K562 (cell line): ENCODE measurements around the gene MEAK7. TPM values are rescaled to one million over a fixed set of nuclear protein-coding genes. Genes with fewer than 3 reads are reported as not detected.

Source experiments
- ATAC-seq: fragments of 200-7000 bp; cut with Tn5 transposase; 3 replicates; pipeline ENCODE4 v1.9.1; 2020; ENCODE audit warnings: moderate library complexity
- BruUV-seq: library from RNA; stranded (reverse); fragments of 400-500 nt; replicated peaks from 2 replicates; lab custom pipeline; 2021; lab: Mats Ljungman, UMichigan
- CTCF ChIA-PET: fragments of 300-600 bp; formaldehyde crosslinking; extraction: SDS; loops from one replicate; lab custom pipeline; 2021; ENCODE audit warnings: low intra/inter-chr PET ratio; lab: Yijun Ruan, JAX
- POLR2A ChIA-PET: fragments of 300-600, 350-650 bp; sonication (Branson Sonifier 250); formaldehyde crosslinking; extraction: SDS; loops from one replicate; lab custom pipeline; 2021; ENCODE audit warnings: antibody characterized with exemption, inconsistent platforms; lab: Yijun Ruan, JAX
- DNase-seq, 4 experiments: peaks; one replicate each; pipeline versions ENCODE4 v3.0.0 to v3.0.0-alpha.2; 2011 to 2018; ENCODE audit warnings: low spot score in 3 of 4, mixed read lengths in 3 of 4; ENCODE audit errors: extremely low read depth in 1 of 4
- FAIRE-seq: peaks from 2 replicates; lab custom pipeline; 2011; peaks lifted over from hg19 to GRCh38; lab: Jason Lieb, UNC
- H2AFZ ChIP-seq: 2 replicates; pipeline ENCODE4 v1.6.0; 2011; ENCODE audit warnings: low read depth, low read length, control low read depth, inconsistent platforms
- H3K27ac ChIP-seq: fragments of 200-600 bp; 3 replicates; pipeline ENCODE4 v1.8.0; 2011; ENCODE audit warnings: low read depth, mild to moderate bottlenecking, control low read depth, inconsistent platforms, low read length, moderate library complexity, mixed read lengths; ENCODE audit errors: extremely low read depth
- H3K27me3 ChIP-seq, 2 experiments: fragments of 300-600 bp in 1 of 2; 2 replicates in 1 of 2; 3 replicates in 1 of 2; pipeline versions ENCODE4 v1.6.0 to v1.8.0; 2011; ENCODE audit warnings: inconsistent platforms in 2 of 2, low read length in 2 of 2, mild to moderate bottlenecking in 1 of 2, mixed read lengths in 1 of 2, moderate library complexity in 1 of 2; ENCODE audit not compliant: control insufficient read depth in 2 of 2, insufficient read depth in 2 of 2
- H3K36me3 ChIP-seq: fragments of 300-600 bp; 3 replicates; pipeline ENCODE4 v1.8.0; 2011; ENCODE audit warnings: mild to moderate bottlenecking, low read length, inconsistent platforms; ENCODE audit not compliant: control insufficient read depth, insufficient read depth
- H3K4me1 ChIP-seq, 2 experiments: fragments of 200-600 bp in 1 of 2; replicated peaks in 1 of 2; 2 replicates in 1 of 2; 3 replicates in 1 of 2; pipeline versions ENCODE4 v1.5.1 to v1.8.0; 2011; ENCODE audit warnings: inconsistent platforms in 2 of 2, low read length in 2 of 2, mild to moderate bottlenecking in 1 of 2, mixed read lengths in 1 of 2, moderate library complexity in 1 of 2; ENCODE audit not compliant: control insufficient read depth in 2 of 2, insufficient read depth in 2 of 2
- H3K4me2 ChIP-seq: 2 replicates; pipeline ENCODE4 v1.6.1; 2011; ENCODE audit warnings: low read length, control low read depth, inconsistent platforms, mixed read lengths; ENCODE audit not compliant: insufficient read depth
- H3K4me3 ChIP-seq: fragments of 200-600 bp; sonication (generic), shearing (Covaris generic); 2 replicates; pipeline ENCODE4 v1.5.1; 2016; ENCODE audit warnings: control low read depth, inconsistent platforms
- H3K79me2 ChIP-seq: fragments of 200-600 bp; 3 replicates; pipeline ENCODE4 v1.8.0; 2011; ENCODE audit warnings: low read length, inconsistent platforms; ENCODE audit not compliant: control insufficient read depth, insufficient read depth
- H3K9ac ChIP-seq, 2 experiments: 2 replicates each; pipeline versions ENCODE4 v1.6.0 to v1.6.1; 2011; ENCODE audit warnings: low read depth in 2 of 2, low read length in 2 of 2, control low read depth in 1 of 2, inconsistent platforms in 1 of 2, mild to moderate bottlenecking in 1 of 2, mixed read lengths in 1 of 2; ENCODE audit not compliant: insufficient read depth in 1 of 2
- H3K9me1 ChIP-seq: one replicate; pipeline ENCODE4 v1.6.0; 2011; ENCODE audit warnings: inconsistent platforms, mild to moderate bottlenecking, low read length, moderate library complexity; ENCODE audit not compliant: control insufficient read depth, insufficient read depth
- H3K9me3 ChIP-seq: replicated peaks from 2 replicates; pipeline ENCODE4 v1.5.1; 2011; ENCODE audit warnings: low read depth, low read length, inconsistent platforms; ENCODE audit not compliant: control insufficient read depth, insufficient read depth
- H4K20me1 ChIP-seq: replicated peaks from 2 replicates; pipeline ENCODE4 v1.6.1; 2011; ENCODE audit warnings: low read length, inconsistent platforms, mixed read lengths; ENCODE audit not compliant: control insufficient read depth, insufficient read depth
- BACH1 ChIP-seq: fragments of 200-800 bp; sonication (Bioruptor generic); IDR thresholded peaks from 2 replicates; pipeline ENCODE4 v1.6.1; 2016; ENCODE audit warnings: missing genetic modification characterization, missing compliant biosample characterization
- CREB1 ChIP-seq, 2 experiments: sonication (generic) in 1 of 2; formaldehyde crosslinking in 1 of 2; IDR thresholded peaks; 2 replicates each; pipeline versions ENCODE4 v1.6.1 to v1.8.0; 2012 to 2022; ENCODE audit warnings: inconsistent platforms in 1 of 2, mild to moderate bottlenecking in 1 of 2, missing genetic modification reagents in 1 of 2, moderate library complexity in 1 of 2
- MBD2 ChIP-seq: sonication (generic); IDR thresholded peaks from 2 replicates; pipeline ENCODE4 v1.6.1; 2016; ENCODE audit warnings: low read depth, borderline replicate concordance
- NFRKB ChIP-seq: fragments of 450-650 bp; IDR thresholded peaks from 2 replicates; pipeline ENCODE4 v1.6.1; 2016; ENCODE audit warnings: low read depth
- NR4A1 ChIP-seq, 2 experiments: fragments of 250-450 bp in 1 of 2; fragments of 450-650 bp in 1 of 2; sonication (Bioruptor Pico) in 1 of 2; IDR thresholded peaks; 2 replicates each; pipeline versions ENCODE4 v1.4.0 to v1.6.1; 2016 to 2020; ENCODE audit warnings: mild to moderate bottlenecking in 2 of 2, missing compliant biosample characterization in 1 of 2, missing genetic modification characterization in 1 of 2, moderate library complexity in 1 of 2
- POU5F1 ChIP-seq: fragments of 150-350 bp; IDR thresholded peaks from 2 replicates; pipeline ENCODE4 v1.6.1; 2014; ENCODE audit warnings: borderline replicate concordance, low read length, low read depth, mild to moderate bottlenecking; ENCODE audit not compliant: partially characterized antibody
- RBM34 ChIP-seq: fragments of 200-400 bp; formaldehyde crosslinking; IDR thresholded peaks from 2 replicates; pipeline ENCODE4 v1.6.1; 2018; ENCODE audit warnings: low read length, borderline replicate concordance; ENCODE audit not compliant: insufficient read depth
- RFX1 ChIP-seq: fragments of 450-650 bp; IDR thresholded peaks from 2 replicates; pipeline ENCODE4 v1.6.1; 2016; ENCODE audit warnings: mild to moderate bottlenecking, moderate library complexity
- RNF2 ChIP-seq: sonication (generic); IDR thresholded peaks from 2 replicates; pipeline ENCODE4 v1.6.1; 2016
- SIX5 ChIP-seq, 2 experiments: IDR thresholded peaks; 2 replicates each; pipeline ENCODE4 v1.6.1; 2011; ENCODE audit warnings: low read length in 2 of 2, borderline replicate concordance in 1 of 2, low read depth in 1 of 2, mild to moderate bottlenecking in 1 of 2, moderate library complexity in 1 of 2; ENCODE audit not compliant: insufficient read depth in 1 of 2
- TSC22D4 ChIP-seq: fragments of 450-650 bp; IDR thresholded peaks from 2 replicates; pipeline ENCODE4 v1.6.1; 2016; ENCODE audit warnings: missing genetic modification characterization, missing biosample characterization, control low read depth
- ZNF311 ChIP-seq: fragments of 250-450 bp; sonication (Bioruptor Pico); IDR thresholded peaks from 2 replicates; pipeline ENCODE4 v1.4.0; 2020; ENCODE audit warnings: mild to moderate bottlenecking, moderate library complexity
- WGBS: fragments of 100-300 bp; shearing (Covaris generic); methylation state at CpG from one replicate; pipeline ENCODE4 v1.1.6; 2016; ENCODE audit warnings: low coverage, mixed read lengths; ENCODE audit not compliant: insufficient coverage; ENCODE audit errors: missing lambda C conversion rate; 5-methylcytosine and 5-hydroxymethylcytosine counted together
- in situ Hi-C: fragments of 300-500 bp; cut with MboI; formaldehyde crosslinking; loops from 4 replicates; pipeline ENCODE4 v1.15.0; 2018; ENCODE audit warnings: inconsistent platforms, mixed read lengths
- intact Hi-C: fragments of 100-400 bp; cut with micrococcal nuclease; formaldehyde crosslinking; loops from 2 replicates; pipeline ENCODE4 v1.14.2; 2022
- polyA plus RNA-seq, 8 experiments: library from polyadenylated mRNA; depleted of rRNA in 4 of 8; stranded (reverse) in 5 of 8; unstranded in 3 of 8; fragments of >200 nt; fragmentation: Nextera tagmentation in 2 of 8; fragmentation: Illumina TruSeq in 1 of 8; extraction: Ambion mirVana in 2 of 8; extraction: Trizol in 1 of 8; gene quantifications; 2 replicates each; pipeline versions ENCODE4 v1.2.1 to v1.2.3, GENCODE V29; 2011 to 2014; ENCODE audit warnings: inconsistent platforms in 1 of 8, missing spikeins in 1 of 8
- total RNA-seq, 7 experiments: library from RNA; depleted of rRNA in 6 of 7; stranded (reverse); fragments of >200 nt in 6 of 7; fragmentation: Illumina TruSeq in 2 of 7; extraction: Trizol in 2 of 7; gene quantifications; 2 replicates each; pipeline versions ENCODE4 v1.2.1 to v1.2.3, GENCODE V29; 2011 to 2021; ENCODE audit warnings: low replicate concordance in 1 of 7
- TF ChIP-seq, protein P1 (sequence below), 2 experiments: IDR thresholded peaks; 2 replicates each; pipeline ENCODE4 v1.6.1; 2011; ENCODE audit warnings: borderline replicate concordance in 1 of 2, control low read depth in 1 of 2, low read depth in 1 of 2, low read length in 1 of 2, mild to moderate bottlenecking in 1 of 2, mixed read lengths in 1 of 2, moderate library complexity in 1 of 2; ENCODE audit not compliant: insufficient read depth in 1 of 2, insufficient read length in 1 of 2, poor library complexity in 1 of 2, severe bottlenecking in 1 of 2; ENCODE audit errors: extremely low read depth in 1 of 2
- TF ChIP-seq, protein P2 (sequence below): fragments of 450-650 bp; IDR thresholded peaks from 2 replicates; pipeline ENCODE4 v1.6.1; 2017; ENCODE audit warnings: antibody characterized with exemption, mild to moderate bottlenecking

MEAK7 gene
- total and polyA plus RNA-seq, 9 of the 15 experiments (the other 6 are each of a cell fraction or from before 2014, with no cell fraction given): 1.4 to 14.5 (median 6.3) TPM

DNA sequence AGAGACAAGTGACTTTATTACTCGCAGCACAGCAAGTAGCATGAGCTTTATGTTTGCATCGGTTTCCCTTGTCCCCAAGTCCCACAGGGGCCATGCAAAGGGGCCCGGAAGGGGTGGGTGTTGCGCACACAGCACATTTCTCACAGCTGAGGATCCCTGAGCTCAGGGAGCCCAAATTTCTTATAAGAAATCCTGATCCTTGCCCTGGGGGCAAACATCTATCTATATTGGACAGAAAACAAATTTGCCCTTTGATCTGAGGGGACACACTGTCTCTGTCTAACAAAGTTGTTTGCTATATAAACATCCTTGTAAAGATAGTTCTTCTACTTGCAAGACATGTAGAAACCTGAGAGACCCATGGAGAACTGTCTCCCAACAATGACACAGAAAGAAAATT is 35.7 kb upstream of the MEAK7 start (continued):
- no peak for TF ChIP-seq POU5F1

DNA sequence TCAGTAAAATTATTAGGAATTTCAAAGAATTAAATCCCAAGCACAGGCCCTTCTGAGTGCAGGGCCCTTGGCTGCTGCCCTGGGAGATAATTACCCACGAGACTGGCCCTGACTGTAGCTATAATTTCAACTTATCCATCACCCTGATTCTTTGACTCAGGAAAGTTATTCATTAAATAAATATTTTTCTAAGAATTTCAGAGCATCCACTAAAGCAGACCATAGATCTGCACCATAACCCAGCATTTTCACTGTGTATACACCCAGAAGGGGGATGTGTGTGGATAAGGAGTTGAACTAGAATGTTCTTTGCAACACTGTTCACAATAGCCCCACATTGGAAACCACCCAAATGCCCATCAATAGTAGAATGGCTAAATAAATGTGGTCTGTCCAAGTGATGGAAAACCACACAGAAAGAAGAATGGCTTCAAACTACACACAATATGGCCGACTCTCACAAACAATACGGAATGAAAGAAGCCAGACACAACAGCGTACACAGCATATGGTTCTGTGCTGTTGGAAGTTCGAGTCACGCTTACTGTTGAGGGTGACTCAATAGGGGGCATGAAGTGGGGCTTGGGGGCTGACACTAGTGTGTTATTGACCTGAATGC is 33.9 kb upstream of the MEAK7 start:
- H3K4me3 ChIP-seq: no peak overlapping the region
- peak overlapping the region; percentile 93 for H2AFZ ChIP-seq
- DNase-seq (no peak), FAIRE-seq (no peak), ATAC-seq (peak; percentile 4)
- no peaks in the 10 kb centered on the region for H3K27me3 ChIP-seq
- ChIA-PET POLR2A (interaction anchor here (0.7 to 2.3 kb wide), 4 partner anchors 11 to 272 kb away, joined by 3 to 11 read pairs (median 4); no protein-coding TSS in a partner anchor), CTCF (no interaction called here)
- no TSS peak for BruUV-seq
- no peaks in the 10 kb centered on the region for H3K79me2 ChIP-seq
- no peaks in the 10 kb centered on the region for H3K36me3 ChIP-seq
- intact Hi-C loops: no loop called here
- H3K27ac ChIP-seq: peak overlapping the region; percentile 86
- 73% methylated on average over 6 of the region's 6 CpGs for WGBS
- H3K4me1 ChIP-seq: peaks cover 27 to 56% of the 10 kb centered on the region in 2 experiments
- in situ Hi-C loops: no loop called here
- H3K4me2 ChIP-seq: peak overlapping the region; percentile 56; the same call in 1 of the 2 replicates
- peaks cover 4% of the 10 kb centered on the region; the same call in 1 of the 2 replicates for H3K9me3 ChIP-seq
- H4K20me1 ChIP-seq: no peaks in the 10 kb centered on the region
- H3K9ac ChIP-seq: peak overlapping the region; percentile 59 to 70; a peak in 3 of 4 replicates
- no peaks in the 10 kb centered on the region for H3K9me1 ChIP-seq
- TF ChIP-seq ZNF311 (CRISPR knock-in tag) (peak; percentile 64), TSC22D4 (tag) (no peak), BACH1 (tag) (0 out of 2 replicates have a peak, but pooled peaks have one; percentile 34), MBD2 (peak; percentile 11; the same call in 1 of the 2 replicates), SIX5 (IDR thresholded peaks at IDR 0.05; ENCODE audit: borderline replicate concordance in 1 of 2, insufficient read depth in 1 of 2, low read depth in 1 of 2, low read length in 2 of 2) (no peak), CREB1 (IDR thresholded peaks at IDR 0.05) (no peak), CREB1 (CRISPR knock-in tag; IDR thresholded peaks at IDR 0.05) (no peak), NFRKB (peak; percentile 28; the same call in 1 of the 2 replicates), RFX1 (no peak), RBM34 (no peak), RNF2 (no peak), NR4A1 (CRISPR knock-in tag; IDR thresholded peaks at IDR 0.05) (no peak), NR4A1 (tag; IDR thresholded peaks at IDR 0.05) (peak; percentile 75)
- TF ChIP-seq, protein P1, sequence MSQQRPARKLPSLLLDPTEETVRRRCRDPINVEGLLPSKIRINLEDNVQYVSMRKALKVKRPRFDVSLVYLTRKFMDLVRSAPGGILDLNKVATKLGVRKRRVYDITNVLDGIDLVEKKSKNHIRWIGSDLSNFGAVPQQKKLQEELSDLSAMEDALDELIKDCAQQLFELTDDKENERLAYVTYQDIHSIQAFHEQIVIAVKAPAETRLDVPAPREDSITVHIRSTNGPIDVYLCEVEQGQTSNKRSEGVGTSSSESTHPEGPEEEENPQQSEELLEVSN (IDR thresholded peaks at IDR 0.05; ENCODE audit: borderline replicate concordance in 1 of 2, extremely low read depth in 1 of 2, insufficient read depth in 1 of 2, insufficient read length in 1 of 2, low read depth in 1 of 2, low read length in 1 of 2, poor library complexity in 1 of 2, severe bottlenecking in 1 of 2): peak in 1 of 2 experiments; percentile 11
- TF ChIP-seq, protein P2, sequence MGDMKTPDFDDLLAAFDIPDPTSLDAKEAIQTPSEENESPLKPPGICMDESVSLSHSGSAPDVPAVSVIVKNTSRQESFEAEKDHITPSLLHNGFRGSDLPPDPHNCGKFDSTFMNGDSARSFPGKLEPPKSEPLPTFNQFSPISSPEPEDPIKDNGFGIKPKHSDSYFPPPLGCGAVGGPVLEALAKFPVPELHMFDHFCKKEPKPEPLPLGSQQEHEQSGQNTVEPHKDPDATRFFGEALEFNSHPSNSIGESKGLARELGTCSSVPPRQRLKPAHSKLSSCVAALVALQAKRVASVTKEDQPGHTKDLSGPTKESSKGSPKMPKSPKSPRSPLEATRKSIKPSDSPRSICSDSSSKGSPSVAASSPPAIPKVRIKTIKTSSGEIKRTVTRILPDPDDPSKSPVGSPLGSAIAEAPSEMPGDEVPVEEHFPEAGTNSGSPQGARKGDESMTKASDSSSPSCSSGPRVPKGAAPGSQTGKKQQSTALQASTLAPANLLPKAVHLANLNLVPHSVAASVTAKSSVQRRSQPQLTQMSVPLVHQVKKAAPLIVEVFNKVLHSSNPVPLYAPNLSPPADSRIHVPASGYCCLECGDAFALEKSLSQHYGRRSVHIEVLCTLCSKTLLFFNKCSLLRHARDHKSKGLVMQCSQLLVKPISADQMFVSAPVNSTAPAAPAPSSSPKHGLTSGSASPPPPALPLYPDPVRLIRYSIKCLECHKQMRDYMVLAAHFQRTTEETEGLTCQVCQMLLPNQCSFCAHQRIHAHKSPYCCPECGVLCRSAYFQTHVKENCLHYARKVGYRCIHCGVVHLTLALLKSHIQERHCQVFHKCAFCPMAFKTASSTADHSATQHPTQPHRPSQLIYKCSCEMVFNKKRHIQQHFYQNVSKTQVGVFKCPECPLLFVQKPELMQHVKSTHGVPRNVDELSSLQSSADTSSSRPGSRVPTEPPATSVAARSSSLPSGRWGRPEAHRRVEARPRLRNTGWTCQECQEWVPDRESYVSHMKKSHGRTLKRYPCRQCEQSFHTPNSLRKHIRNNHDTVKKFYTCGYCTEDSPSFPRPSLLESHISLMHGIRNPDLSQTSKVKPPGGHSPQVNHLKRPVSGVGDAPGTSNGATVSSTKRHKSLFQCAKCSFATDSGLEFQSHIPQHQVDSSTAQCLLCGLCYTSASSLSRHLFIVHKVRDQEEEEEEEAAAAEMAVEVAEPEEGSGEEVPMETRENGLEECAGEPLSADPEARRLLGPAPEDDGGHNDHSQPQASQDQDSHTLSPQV: peak; percentile 69
